ES-I3 (cell line): ENCODE results near the gene PLAAT4.

Experiments
- H3K36me3 ChIP-seq: 2 replicates; pipeline ENCODE4 v1.6.1; 2013; ENCODE audit warnings: mild to moderate bottlenecking, low read length, control low read depth, moderate library complexity; ENCODE audit not compliant: insufficient read depth
- H3K4me1 ChIP-seq: 2 replicates; pipeline ENCODE4 v1.6.1; 2013; ENCODE audit warnings: mild to moderate bottlenecking, control low read depth, low read length; ENCODE audit not compliant: insufficient read depth
- H3K9ac ChIP-seq: 2 replicates; pipeline ENCODE4 v1.6.1; 2013; ENCODE audit warnings: low read depth, mild to moderate bottlenecking, low read length, moderate library complexity
- H3K9me3 ChIP-seq: 2 replicates; pipeline ENCODE4 v1.6.1; 2013; ENCODE audit warnings: mild to moderate bottlenecking, low read length, moderate library complexity; ENCODE audit not compliant: control insufficient read depth, insufficient read depth

PLAAT4 gene

GRCh38 chr11:63504933-63505586 is 31.5 kb upstream of the PLAAT4 start:
- H3K4me1 ChIP-seq: peaks cover 42% of the 10 kb centered on the region
- no peak overlapping the region for H3K9ac ChIP-seq
- H3K9me3 ChIP-seq: peaks cover 13% of the 10 kb centered on the region
- H3K36me3 ChIP-seq: no peaks in the 10 kb centered on the region

GRCh38 chr11:63505857-63506528 is 30.6 kb upstream of the PLAAT4 start, which contains the start of gene LGALS12:
Gene LGALS12 (plus strand): TSS chr11:63506084. CDS start chr11:63506459, 375 bp downstream.
- no peaks in the 10 kb centered on the region for H3K36me3 ChIP-seq
- peaks cover 51% of the 10 kb centered on the region for H3K4me1 ChIP-seq
- peak within 1 kb of the TSS; percentile 8; the same call in 1 of the 2 replicates for H3K9ac ChIP-seq
- H3K9me3 ChIP-seq: peaks cover 6% of the 10 kb centered on the region; the same call in 1 of the 2 replicates

- Histone ChIP-seq H3K9ac (no peak overlapping the region), H3K9me3 (peaks cover 6% of the 10 kb centered on the region; the same call in 1 of the 2 replicates), H3K4me1 (peaks cover 55% of the 10 kb centered on the region), H3K36me3 (no peaks in the 10 kb centered on the region)
Measured at GRCh38 chr11:63506876-63507275, 29.7 kb upstream of the PLAAT4 start.

- H3K9ac ChIP-seq: no peak overlapping the region
- H3K4me1 ChIP-seq: peaks cover 55% of the 10 kb centered on the region
- no peaks in the 10 kb centered on the region for H3K36me3 ChIP-seq
- peaks cover 6% of the 10 kb centered on the region; the same call in 1 of the 2 replicates for H3K9me3 ChIP-seq
Measured at GRCh38 chr11:63507511-63507910, 29.1 kb upstream of the PLAAT4 start.

- Histone ChIP-seq H3K9ac (no peak overlapping the region), H3K9me3 (peaks cover 2% of the 10 kb centered on the region; the same call in 1 of the 2 replicates), H3K4me1 (peaks cover 55% of the 10 kb centered on the region), H3K36me3 (no peaks in the 10 kb centered on the region)
Measured at GRCh38 chr11:63508009-63508408, 28.6 kb upstream of the PLAAT4 start.

- no peak overlapping the region for H3K9ac ChIP-seq
- peaks cover 50% of the 10 kb centered on the region for H3K4me1 ChIP-seq
- no peaks in the 10 kb centered on the region; the same call in 1 of the 2 replicates for H3K9me3 ChIP-seq
- H3K36me3 ChIP-seq: no peaks in the 10 kb centered on the region
Measured at GRCh38 chr11:63508745-63509144, 27.9 kb upstream of the PLAAT4 start.

- Histone ChIP-seq H3K4me1 (peaks cover 32% of the 10 kb centered on the region; the same call in 1 of the 2 replicates), H3K9ac (no peak overlapping the region), H3K36me3 (no peaks in the 10 kb centered on the region)
Measured at GRCh38 chr11:63510360-63511047, 26.1 kb upstream of the PLAAT4 start.

GRCh38 chr11:63511048-63511748 is 25.4 kb upstream of the PLAAT4 start:
- no peaks in the 10 kb centered on the region for H3K36me3 ChIP-seq
- H3K9me3 ChIP-seq: no peaks in the 10 kb centered on the region; the same call in 1 of the 2 replicates
- no peak overlapping the region for H3K9ac ChIP-seq
- peaks cover 25% of the 10 kb centered on the region; the same call in 1 of the 2 replicates for H3K4me1 ChIP-seq

More at GRCh38 chr11:63510360-63511047, 26.1 kb upstream of the PLAAT4 start:
- H3K9me3 ChIP-seq: no peaks in the 10 kb centered on the region; the same call in 1 of the 2 replicates

- H3K9me3 ChIP-seq: no peaks in the 10 kb centered on the region; the same call in 1 of the 2 replicates
- H3K4me1 ChIP-seq: peaks cover 13% of the 10 kb centered on the region; the same call in 1 of the 2 replicates
- H3K36me3 ChIP-seq: no peaks in the 10 kb centered on the region
- H3K9ac ChIP-seq: no peak overlapping the region
Measured at GRCh38 chr11:63512816-63513215, 23.8 kb upstream of the PLAAT4 start.

- H3K4me1 ChIP-seq: peaks cover 3% of the 10 kb centered on the region; the same call in 1 of the 2 replicates
- peaks cover 13% of the 10 kb centered on the region for H3K9me3 ChIP-seq
- no peak overlapping the region for H3K9ac ChIP-seq
- H3K36me3 ChIP-seq: no peaks in the 10 kb centered on the region; the same call in 1 of the 2 replicates
Measured at GRCh38 chr11:63516109-63516508, 20.5 kb upstream of the PLAAT4 start.

GRCh38 chr11:63517156-63517555 is 19.5 kb upstream of the PLAAT4 start:
- H3K4me1 ChIP-seq: no peaks in the 10 kb centered on the region

GRCh38 chr11:63518548-63518947 is 18.1 kb upstream of the PLAAT4 start:
- H3K4me1 ChIP-seq: no peaks in the 10 kb centered on the region
- H3K36me3 ChIP-seq: no peaks in the 10 kb centered on the region; the same call in 1 of the 2 replicates
- H3K9me3 ChIP-seq: peaks cover 23% of the 10 kb centered on the region
- H3K9ac ChIP-seq: no peak overlapping the region

More at GRCh38 chr11:63517156-63517555, 19.5 kb upstream of the PLAAT4 start:
- peaks cover 23% of the 10 kb centered on the region for H3K9me3 ChIP-seq
- no peaks in the 10 kb centered on the region; the same call in 1 of the 2 replicates for H3K36me3 ChIP-seq
- no peak overlapping the region for H3K9ac ChIP-seq

GRCh38 chr11:63520606-63521170 is 15.9 kb upstream of the PLAAT4 start:
- Histone ChIP-seq H3K36me3 (no peaks in the 10 kb centered on the region; the same call in 1 of the 2 replicates), H3K9ac (no peak overlapping the region), H3K4me1 (no peaks in the 10 kb centered on the region), H3K9me3 (peaks cover 31% of the 10 kb centered on the region)
